ENCODE data around the gene KIF3C.
"Not testable (repeated sequence)": the region's sequence is repeated elsewhere in the genome, so short reads cannot be mapped to it uniquely, and the experiment has no call there.

DNA sequence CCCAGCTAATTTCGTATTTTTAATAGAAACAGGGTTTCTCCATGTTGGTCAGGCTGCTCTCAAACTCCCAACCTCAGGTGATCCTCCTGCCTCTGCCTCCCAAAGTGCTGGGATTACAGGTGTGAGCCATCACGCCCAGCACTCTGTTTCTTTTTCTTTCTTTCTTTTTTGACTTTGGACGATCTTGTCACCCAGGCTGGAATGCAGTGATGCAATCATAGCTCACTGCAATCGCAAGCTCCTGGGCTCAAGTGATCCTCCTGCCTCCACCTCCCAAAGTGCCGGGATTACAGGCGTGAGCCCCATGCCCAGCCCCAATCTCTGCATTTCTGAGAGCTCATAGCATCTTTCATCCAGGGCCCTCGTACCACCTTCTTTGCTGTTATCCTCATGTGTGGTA, 17.1 kb upstream of the KIF3C start:
- not testable (repeated sequence) for TF ChIP-seq POLR2A (IDR thresholded peaks at IDR 0.05; ENCODE audit: low read length); SMC3 (IDR thresholded peaks at IDR 0.05); REST (IDR thresholded peaks at IDR 0.05); CBX8 (IDR thresholded peaks at IDR 0.05); CHD4 (IDR thresholded peaks at IDR 0.05; ENCODE audit: borderline replicate concordance); MAZ (IDR thresholded peaks at IDR 0.05; ENCODE audit: borderline replicate concordance, low read depth, low read length); HEYL (CRISPR knock-in tag; IDR thresholded peaks at IDR 0.05)
- TF ChIP-seq, protein P1, sequence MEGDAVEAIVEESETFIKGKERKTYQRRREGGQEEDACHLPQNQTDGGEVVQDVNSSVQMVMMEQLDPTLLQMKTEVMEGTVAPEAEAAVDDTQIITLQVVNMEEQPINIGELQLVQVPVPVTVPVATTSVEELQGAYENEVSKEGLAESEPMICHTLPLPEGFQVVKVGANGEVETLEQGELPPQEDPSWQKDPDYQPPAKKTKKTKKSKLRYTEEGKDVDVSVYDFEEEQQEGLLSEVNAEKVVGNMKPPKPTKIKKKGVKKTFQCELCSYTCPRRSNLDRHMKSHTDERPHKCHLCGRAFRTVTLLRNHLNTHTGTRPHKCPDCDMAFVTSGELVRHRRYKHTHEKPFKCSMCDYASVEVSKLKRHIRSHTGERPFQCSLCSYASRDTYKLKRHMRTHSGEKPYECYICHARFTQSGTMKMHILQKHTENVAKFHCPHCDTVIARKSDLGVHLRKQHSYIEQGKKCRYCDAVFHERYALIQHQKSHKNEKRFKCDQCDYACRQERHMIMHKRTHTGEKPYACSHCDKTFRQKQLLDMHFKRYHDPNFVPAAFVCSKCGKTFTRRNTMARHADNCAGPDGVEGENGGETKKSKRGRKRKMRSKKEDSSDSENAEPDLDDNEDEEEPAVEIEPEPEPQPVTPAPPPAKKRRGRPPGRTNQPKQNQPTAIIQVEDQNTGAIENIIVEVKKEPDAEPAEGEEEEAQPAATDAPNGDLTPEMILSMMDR (IDR thresholded peaks at IDR 0.05) = not testable (repeated sequence)

Measured in A549 (cell line).